HFFc6 (cell line): ENCODE data around the gene ACSL4. TPM values are rescaled to one million over a fixed set of nuclear protein-coding genes. Genes with fewer than 3 reads are reported as not detected.

Source experiments
- DNase-seq: peaks from one replicate; pipeline ENCODE4 v3.0.0-alpha.2; 2018
- H3K27ac Mint-ChIP-seq: 2 replicates; pipeline ENCODE4 v1.8.0; 2020; ENCODE audit warnings: mild to moderate bottlenecking, mixed read lengths
- H3K27me3 Mint-ChIP-seq: 2 replicates; pipeline ENCODE4 v1.8.0; 2021; ENCODE audit warnings: mild to moderate bottlenecking, moderate library complexity, mixed read lengths; ENCODE audit not compliant: insufficient read depth
- H3K36me3 Mint-ChIP-seq: 2 replicates; pipeline ENCODE4 v1.8.0; 2021; ENCODE audit warnings: low read depth, mixed read lengths
- H3K4me1 Mint-ChIP-seq: 2 replicates; pipeline ENCODE4 v1.8.0; 2020; ENCODE audit warnings: low read depth, mixed read lengths
- H3K4me3 Mint-ChIP-seq: 2 replicates; pipeline ENCODE4 v1.8.0; 2020; ENCODE audit warnings: mild to moderate bottlenecking, moderate library complexity, mixed read lengths
- H3K9me3 Mint-ChIP-seq: 2 replicates; pipeline ENCODE4 v1.8.0; 2020; ENCODE audit warnings: mild to moderate bottlenecking, mixed read lengths
- total RNA-seq, 6 experiments: library from RNA; stranded (reverse); fragmentation: NEBNext Ultra II Directional; extraction: Animal tissue kit (Norgen Biotek cat#: 25700); gene quantifications; 2 replicates in 1 of 6; 3 replicates in 5 of 6; pipeline ENCODE4 v1.2.3, GENCODE V29; 2021
- TF ChIP-seq, protein P1 (sequence below): fragments of 200-600 bp; sonication (generic); IDR thresholded peaks from 2 replicates; pipeline ENCODE4 v1.5.0; 2021; ENCODE audit warnings: antibody characterized with exemption, mild to moderate bottlenecking

Gene ACSL4
- total RNA-seq, 6 experiments from 2014 or later = 84.2 to 117 (median 92.3) TPM

DNA sequence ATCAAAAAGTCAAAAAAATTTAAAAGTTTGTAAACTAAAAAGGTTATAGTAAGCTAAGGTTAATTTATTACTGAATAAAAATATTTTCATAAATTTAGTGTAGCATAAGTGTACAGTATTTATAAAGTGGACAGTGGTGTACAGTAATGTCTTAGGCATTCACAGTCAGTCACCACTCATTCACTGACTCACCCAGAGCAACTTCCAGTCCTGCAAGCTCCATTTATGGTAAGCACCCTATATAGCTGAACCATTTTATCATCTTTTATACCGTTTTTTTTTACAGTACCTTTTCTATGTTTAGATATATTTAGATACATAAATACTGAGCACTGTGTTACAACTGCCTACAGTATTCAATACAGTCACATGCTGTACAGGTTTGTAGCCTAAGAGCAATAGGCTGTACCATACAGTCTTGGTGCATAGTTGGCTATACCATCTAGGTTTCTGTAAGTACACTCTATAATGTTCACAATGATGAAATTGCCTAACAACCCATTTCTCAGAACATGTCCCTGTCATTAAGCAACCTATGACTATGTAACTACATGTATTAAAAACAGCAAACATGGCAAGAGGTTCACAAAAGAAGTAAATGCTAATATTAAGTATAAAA is 18.6 kb downstream of the ACSL4 start:
- DNase-seq = peak; percentile 69
- Mint-ChIP-seq H3K36me3 (no peaks in the 10 kb centered on the region; the same call in 1 of the 2 replicates), H3K4me1 (peaks cover 66% of the 10 kb centered on the region), H3K27ac (peak overlapping the region; percentile 79), H3K4me3 (no peak overlapping the region), H3K9me3 (no peaks in the 10 kb centered on the region), H3K27me3 (no peaks in the 10 kb centered on the region)
- TF ChIP-seq, protein P1, sequence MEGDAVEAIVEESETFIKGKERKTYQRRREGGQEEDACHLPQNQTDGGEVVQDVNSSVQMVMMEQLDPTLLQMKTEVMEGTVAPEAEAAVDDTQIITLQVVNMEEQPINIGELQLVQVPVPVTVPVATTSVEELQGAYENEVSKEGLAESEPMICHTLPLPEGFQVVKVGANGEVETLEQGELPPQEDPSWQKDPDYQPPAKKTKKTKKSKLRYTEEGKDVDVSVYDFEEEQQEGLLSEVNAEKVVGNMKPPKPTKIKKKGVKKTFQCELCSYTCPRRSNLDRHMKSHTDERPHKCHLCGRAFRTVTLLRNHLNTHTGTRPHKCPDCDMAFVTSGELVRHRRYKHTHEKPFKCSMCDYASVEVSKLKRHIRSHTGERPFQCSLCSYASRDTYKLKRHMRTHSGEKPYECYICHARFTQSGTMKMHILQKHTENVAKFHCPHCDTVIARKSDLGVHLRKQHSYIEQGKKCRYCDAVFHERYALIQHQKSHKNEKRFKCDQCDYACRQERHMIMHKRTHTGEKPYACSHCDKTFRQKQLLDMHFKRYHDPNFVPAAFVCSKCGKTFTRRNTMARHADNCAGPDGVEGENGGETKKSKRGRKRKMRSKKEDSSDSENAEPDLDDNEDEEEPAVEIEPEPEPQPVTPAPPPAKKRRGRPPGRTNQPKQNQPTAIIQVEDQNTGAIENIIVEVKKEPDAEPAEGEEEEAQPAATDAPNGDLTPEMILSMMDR = no peak

DNA sequence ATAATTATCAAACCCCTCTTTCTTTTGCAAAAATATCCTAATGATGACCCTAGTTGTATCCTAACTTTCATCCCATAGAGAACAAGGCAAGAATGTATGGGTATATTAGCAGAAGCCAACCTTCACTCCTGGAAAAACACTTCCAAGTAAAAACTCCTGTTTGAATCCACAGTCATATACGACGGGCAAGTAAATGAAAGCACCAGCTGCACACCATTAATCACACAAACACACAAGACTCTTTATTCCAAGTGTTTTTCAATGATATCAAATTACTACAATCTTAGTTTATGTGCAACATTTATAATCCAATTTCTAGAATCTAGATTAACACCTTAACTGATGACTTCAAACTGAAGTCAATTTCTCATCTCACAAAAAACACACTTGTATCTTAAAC is 22.9 kb downstream of the ACSL4 start:
- Mint-ChIP-seq H3K4me3 (no peak overlapping the region), H3K9me3 (no peaks in the 10 kb centered on the region), H3K4me1 (peaks cover 52% of the 10 kb centered on the region), H3K36me3 (no peaks in the 10 kb centered on the region; the same call in 1 of the 2 replicates), H3K27ac (peak overlapping the region; percentile 83), H3K27me3 (no peaks in the 10 kb centered on the region)
- DNase-seq = no peak
- TF ChIP-seq, protein P1 = no peak

DNA sequence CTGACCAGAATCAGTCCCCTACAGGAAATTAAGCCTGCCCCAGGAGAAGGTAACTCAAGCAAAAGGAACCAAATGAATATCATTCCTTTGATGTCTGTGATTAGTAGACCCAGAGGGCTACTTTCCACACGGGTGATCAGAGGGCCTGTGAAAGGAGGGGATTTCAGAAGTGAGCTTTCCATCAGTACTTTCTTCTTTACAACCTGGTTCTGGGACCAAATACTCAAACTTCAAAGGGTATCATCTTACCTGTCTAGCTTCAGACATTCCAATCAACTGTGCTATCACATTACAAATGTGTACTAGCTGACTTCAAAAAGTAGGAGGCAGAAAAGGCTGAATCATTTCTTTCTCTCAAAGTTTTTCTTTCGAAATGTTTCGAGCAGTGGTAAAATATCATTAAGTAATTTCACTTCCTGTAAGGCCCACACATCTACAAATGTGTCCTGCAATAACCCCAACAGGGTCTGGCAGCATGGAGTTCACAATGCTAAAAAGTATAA is 23.9 kb downstream of the ACSL4 start:
- Mint-ChIP-seq H3K36me3 (peaks cover 6% of the 10 kb centered on the region), H3K9me3 (no peaks in the 10 kb centered on the region), H3K27me3 (no peaks in the 10 kb centered on the region), H3K4me1 (peaks cover 56% of the 10 kb centered on the region), H3K4me3 (peak overlapping the region; percentile 51), H3K27ac (peak overlapping the region; percentile 83)
- peak; percentile 34 for DNase-seq
- TF ChIP-seq, protein P1 = no peak

DNA sequence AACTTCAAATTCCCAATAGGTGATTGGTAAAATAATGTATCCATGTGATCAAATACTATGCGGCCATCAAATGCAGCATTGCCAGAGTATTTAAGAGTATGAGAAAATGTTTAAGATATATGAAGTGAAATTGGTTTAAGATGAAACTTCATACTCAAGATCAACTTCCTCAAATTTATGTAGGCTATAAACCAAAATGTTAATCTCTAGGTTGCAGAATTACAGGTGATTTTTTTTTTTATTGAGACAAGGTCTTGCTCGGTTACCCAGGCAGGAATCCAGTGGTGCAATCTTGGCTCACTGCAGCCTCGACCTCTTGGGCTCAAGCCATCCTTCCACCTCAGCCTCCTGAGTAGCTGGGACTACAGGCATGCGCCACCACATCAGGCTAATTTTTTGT is 25.3 kb downstream of the ACSL4 start:
- H3K9me3 Mint-ChIP-seq = no peaks in the 10 kb centered on the region
- TF ChIP-seq, protein P1 = no peak
- H3K4me1 Mint-ChIP-seq = peaks cover 46% of the 10 kb centered on the region
- H3K36me3 Mint-ChIP-seq = peaks cover 6% of the 10 kb centered on the region
- no peak for DNase-seq
- no peaks in the 10 kb centered on the region for H3K27me3 Mint-ChIP-seq
- no peak overlapping the region for H3K27ac Mint-ChIP-seq
- no peak overlapping the region for H3K4me3 Mint-ChIP-seq

DNA sequence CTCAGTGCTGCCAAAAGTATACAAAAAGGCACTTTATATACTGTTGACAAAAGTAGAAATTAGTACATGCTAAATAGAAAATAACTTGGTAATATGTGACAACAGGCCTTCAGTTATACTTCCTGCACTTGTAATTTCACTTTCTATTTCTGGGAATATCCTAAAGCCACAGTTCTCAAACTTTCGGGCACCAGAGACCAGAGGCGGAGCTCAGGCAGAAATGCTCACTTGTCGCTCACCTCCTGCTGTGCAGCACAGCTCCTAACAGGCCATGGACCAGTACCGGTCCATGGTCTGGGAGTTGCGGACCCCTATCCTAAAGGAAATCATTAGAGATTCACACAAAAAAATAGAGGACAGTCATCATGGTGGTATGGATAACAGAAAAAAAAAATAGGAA is 25.7 kb downstream of the ACSL4 start:
- H3K9me3 Mint-ChIP-seq = no peaks in the 10 kb centered on the region
- no peak overlapping the region for H3K4me3 Mint-ChIP-seq
- TF ChIP-seq, protein P1 = no peak
- no peaks in the 10 kb centered on the region for H3K27me3 Mint-ChIP-seq
- no peak for DNase-seq
- peaks cover 46% of the 10 kb centered on the region for H3K4me1 Mint-ChIP-seq
- peaks cover 7% of the 10 kb centered on the region for H3K36me3 Mint-ChIP-seq
- H3K27ac Mint-ChIP-seq = no peak overlapping the region
